GM13977 (cell line): ENCODE data around the gene RPL37.

Experiments used
- DNase-seq: peaks from one replicate; pipeline ENCODE4 v3.0.0; 2012; ENCODE audit warnings: low spot score
- CTCF ChIP-seq: IDR thresholded peaks from 2 replicates; pipeline ENCODE4 v1.5.1; 2012; ENCODE audit warnings: mild to moderate bottlenecking, control low read depth; ENCODE audit not compliant: insufficient read depth; ENCODE audit errors: extremely low read depth, missing control alignments
- in situ Hi-C: fragments of 300-500 bp; cut with MboI; formaldehyde crosslinking; loops from one replicate; pipeline ENCODE4 v1.12.0; 2022; ENCODE audit warnings: low sequenced_read_pairs, low pct_unique_long_range_greater_than_20kb, mixed read lengths, inconsistent platforms; ENCODE audit not compliant: unreplicated experiment

RPL37 gene

DNA sequence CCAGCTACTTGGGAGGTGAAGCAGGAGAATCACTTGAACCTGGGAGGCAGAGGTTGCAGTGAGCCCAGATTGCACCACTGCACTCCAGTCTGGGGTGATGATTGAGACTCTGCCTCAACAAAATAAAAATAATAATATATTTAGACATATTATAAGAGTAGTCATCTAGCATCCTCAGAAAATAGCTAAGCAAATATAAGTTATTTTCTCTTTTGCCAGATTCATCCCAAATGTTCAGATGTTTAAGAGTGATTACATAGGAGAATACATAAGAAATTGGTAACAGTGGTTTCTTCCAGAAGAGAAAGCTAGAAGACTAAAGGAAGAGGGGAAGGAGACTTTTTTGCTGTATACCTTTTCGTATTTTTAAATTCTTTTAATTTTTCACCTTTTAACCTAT lies 56.9 kb downstream of the RPL37 start:
- in situ Hi-C loops = no loop called here
- no peak for TF ChIP-seq CTCF
- DNase-seq = no peak

DNA sequence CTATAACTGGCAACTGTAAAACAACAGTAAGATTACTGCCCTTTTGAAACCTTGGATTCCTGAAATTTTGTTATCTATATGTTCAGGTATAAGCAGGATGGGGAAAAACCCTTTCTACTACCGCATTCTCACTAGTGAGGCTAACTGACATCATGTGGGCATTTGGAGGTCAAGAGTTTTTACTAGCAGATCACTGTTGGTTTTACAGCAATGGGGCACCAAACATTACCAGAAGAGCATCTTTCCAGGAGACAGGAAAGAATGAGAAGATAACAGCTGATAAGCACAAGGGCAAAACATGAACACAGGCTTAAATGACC lies 58.4 kb downstream of the RPL37 start:
- DNase-seq = no peak
- no peak for TF ChIP-seq CTCF
- in situ Hi-C loops = no loop called here

GRCh38 chr5:40775846-40776657 lies 59.0 kb downstream of the RPL37 start:
- TF ChIP-seq CTCF = no peak
- DNase-seq = no peak
- in situ Hi-C loops = no loop called here
